ENCODE data around the gene TARDBP.
A peak's percentile ranks its signal among the peaks of the same experiment; 100 is the strongest.
"Not testable (repeated sequence)": the region's sequence is repeated elsewhere in the genome, so short reads cannot be mapped to it uniquely, and the experiment has no call there.

TARDBP gene

DNA sequence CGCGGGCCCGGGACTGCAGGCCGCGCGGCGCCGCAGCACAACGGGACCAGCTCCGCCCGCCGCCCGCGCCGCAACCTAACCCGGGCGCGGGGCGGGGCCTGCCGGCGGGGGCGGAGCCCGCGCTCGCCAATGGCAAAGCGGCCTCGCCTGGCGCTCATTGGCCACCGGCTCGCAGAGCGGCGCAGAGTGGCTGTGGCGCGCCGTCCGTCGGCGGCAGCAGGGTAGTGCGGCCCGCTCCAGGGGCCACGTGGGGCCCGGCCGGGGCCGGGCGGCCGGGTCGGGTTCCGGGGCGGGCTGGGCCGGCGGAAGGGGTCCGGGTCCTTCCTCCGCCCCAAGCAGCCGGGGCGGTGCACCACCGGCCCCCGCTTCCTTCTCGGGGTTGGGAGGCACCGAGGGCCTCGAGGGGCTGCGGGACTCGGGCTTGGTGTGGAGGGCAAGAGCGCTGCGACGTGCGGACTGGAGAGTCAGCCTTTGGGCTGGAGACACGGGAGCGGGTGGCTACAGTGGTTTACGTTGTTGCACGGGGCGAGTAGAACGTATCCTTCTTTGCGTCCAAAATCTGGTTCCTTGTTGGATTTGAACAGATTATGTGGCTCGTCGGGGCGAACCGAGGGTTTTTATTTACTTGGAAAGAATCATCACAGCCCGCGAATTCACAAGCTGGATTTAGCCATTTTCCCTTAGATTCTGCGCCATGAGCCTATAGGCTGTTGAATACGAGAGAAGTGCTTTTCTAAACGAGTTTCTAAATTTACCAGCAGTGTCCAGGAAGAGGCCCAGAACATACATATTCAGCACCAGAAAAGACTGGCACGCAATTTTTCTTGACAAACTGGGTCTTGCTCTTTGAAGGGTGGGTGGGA, 47.7 kb downstream of the TARDBP start, which contains the start of gene SRM:
Gene SRM, minus strand, starts transcription at position 51 of the 863 bp plus-strand sequence. CDS start 75 bp downstream, outside the sequence.
- TF ChIP-seq, protein P1, sequence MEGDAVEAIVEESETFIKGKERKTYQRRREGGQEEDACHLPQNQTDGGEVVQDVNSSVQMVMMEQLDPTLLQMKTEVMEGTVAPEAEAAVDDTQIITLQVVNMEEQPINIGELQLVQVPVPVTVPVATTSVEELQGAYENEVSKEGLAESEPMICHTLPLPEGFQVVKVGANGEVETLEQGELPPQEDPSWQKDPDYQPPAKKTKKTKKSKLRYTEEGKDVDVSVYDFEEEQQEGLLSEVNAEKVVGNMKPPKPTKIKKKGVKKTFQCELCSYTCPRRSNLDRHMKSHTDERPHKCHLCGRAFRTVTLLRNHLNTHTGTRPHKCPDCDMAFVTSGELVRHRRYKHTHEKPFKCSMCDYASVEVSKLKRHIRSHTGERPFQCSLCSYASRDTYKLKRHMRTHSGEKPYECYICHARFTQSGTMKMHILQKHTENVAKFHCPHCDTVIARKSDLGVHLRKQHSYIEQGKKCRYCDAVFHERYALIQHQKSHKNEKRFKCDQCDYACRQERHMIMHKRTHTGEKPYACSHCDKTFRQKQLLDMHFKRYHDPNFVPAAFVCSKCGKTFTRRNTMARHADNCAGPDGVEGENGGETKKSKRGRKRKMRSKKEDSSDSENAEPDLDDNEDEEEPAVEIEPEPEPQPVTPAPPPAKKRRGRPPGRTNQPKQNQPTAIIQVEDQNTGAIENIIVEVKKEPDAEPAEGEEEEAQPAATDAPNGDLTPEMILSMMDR (IDR thresholded peaks at IDR 0.05; ENCODE audit: insufficient read depth, low read depth, low read length, missing control alignments) = peak; percentile 26
- DNase-seq (ENCODE audit: low read depth) = peak; percentile 96
- H3K4me3 ChIP-seq (ENCODE audit: low read depth, low read length) = peak within 1 kb of the TSS; percentile 88

DNA sequence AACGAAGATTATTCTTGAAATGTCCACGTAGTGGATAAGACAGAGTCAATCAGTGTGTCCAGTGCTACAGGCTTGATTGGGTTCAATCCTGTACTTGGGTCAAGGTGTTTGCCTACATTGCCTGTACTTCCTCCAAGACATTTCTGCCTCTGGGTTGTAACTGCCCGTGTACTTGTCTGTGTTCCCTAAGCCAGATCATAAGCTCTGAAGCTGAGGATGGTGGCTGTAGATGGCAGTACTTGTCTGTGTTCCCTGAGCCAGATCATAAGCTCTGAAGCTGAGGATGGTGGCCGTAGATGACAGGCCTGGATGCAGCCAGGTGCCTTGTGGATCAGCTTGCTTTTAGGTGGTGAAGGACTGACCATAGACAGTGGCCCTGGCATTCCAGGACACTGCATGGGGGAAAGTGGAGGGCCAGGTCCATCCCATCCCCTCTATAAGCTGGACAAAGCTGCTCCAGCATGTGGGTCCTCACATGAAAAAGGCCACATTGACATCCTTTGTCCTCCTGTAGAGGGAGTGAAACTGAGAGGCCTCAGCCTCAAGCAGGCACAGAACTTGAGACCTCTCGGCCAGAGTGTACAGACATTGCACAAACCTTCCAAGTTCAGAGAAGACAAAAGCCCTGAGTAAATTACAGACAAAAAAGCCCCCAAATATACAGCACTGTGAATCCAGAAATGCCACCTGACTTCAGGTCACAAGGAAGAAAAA, 49.4 kb downstream of the TARDBP start:
- no peak overlapping the region for H3K4me3 ChIP-seq (ENCODE audit: low read depth, low read length)
- peak; percentile 37 for DNase-seq (ENCODE audit: low read depth)
- TF ChIP-seq, protein P1 (IDR thresholded peaks at IDR 0.05; ENCODE audit: insufficient read depth, low read depth, low read length, missing control alignments) = no peak

DNA sequence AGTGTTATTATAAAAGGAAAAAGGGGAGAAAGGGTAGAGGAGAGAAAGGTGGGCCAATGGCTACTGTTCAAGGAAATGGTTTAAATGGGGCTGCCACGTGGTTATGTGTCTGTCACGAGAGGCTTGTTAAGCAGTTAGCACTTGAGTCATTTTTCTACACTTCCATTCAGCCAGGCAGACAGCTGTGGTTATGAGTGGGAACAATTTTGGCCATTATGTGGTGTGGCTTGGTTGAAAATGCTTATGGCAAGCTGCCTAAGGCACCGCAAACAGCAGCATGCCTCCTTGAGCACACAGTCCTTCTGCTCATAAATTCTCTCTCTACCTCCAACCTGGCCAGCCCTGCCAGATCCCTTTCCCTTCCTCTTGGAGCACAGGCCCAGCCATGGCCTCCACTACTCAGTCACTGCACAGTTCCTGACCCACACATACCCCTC, 50.5 kb downstream of the TARDBP start:
- TF ChIP-seq, protein P1 (IDR thresholded peaks at IDR 0.05; ENCODE audit: insufficient read depth, low read depth, low read length, missing control alignments) = no peak
- no peak overlapping the region for H3K4me3 ChIP-seq (ENCODE audit: low read depth, low read length)
- DNase-seq (ENCODE audit: low read depth) = peak; percentile 90

DNA sequence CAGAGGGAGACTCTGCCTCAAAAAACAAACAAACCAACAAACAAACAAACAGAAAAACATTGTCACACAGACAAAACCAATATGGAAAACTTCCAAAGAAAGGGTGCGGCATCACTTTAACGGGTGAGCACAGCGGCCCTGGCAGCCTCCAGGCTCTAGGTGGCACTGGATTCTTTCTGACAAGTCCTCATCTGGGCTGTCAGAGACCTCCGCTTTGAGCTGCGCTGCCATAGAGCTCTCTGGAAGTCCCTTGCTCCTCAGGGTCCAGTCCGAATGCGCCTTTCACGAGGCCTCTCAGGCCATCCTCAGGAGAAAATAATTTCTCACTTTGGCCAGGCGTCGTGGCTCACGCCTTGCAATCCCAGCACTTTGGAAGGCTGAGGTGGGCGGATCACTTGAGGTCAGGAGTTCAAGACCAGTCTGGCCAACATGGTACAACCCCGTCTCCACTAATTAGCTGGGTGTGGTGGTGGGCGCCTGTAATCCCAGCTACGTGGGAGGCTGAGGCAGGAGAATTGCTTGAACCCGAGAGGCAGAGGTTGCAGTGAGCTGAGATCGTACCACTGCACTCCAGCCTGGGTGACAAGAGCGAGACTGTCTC, 51.6 kb downstream of the TARDBP start:
- H3K4me3 ChIP-seq (ENCODE audit: low read depth, low read length); DNase-seq (ENCODE audit: low read depth): not testable (repeated sequence)

DNA sequence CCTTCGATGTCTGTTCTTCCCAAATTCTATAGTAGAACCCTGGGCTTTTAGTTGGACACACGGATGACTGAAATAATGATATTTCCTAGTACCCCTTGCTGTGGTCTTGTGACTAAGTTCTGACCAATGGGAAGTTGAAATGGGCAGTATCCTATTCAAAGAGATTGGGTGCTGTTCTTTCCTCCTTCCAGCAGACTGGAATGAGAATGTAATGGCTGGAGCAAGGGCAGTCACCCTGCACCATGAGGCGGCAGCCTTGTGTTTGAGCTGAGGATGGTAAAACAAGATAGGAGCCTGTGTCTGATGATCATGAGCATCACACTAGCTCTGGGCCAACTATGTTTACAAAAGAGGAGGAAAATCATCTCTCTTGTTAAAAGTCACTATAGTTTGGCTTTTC, 52.5 kb downstream of the TARDBP start:
- no peak overlapping the region for H3K4me3 ChIP-seq (ENCODE audit: low read depth, low read length)
- no peak for DNase-seq (ENCODE audit: low read depth)
- TF ChIP-seq, protein P1 (IDR thresholded peaks at IDR 0.05; ENCODE audit: insufficient read depth, low read depth, low read length, missing control alignments) = no peak

DNA sequence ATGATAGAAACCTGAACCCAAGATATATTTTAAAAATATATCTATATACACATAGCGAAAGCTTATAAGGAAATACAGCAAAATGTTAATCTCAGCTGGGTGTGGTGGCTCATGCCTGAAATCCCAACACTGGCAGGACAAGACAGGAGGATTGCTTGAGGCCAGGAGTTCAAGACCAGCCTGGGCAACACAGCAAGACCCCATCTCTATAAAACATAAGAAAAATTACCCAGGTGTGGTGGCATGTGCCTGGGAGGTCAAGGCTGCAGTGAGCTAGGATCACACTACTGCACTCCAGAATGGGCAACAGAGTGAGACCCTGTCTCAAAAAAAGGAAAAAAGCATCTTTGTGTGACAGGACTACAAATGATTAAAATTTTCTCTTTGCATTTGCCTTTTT, 53.3 kb downstream of the TARDBP start:
- TF ChIP-seq, protein P1 (IDR thresholded peaks at IDR 0.05; ENCODE audit: insufficient read depth, low read depth, low read length, missing control alignments) = no peak
- DNase-seq (ENCODE audit: low read depth) = no peak
- H3K4me3 ChIP-seq (ENCODE audit: low read depth, low read length) = no peak overlapping the region
